Panc1 (cell line): Measurements from ENCODE around the gene SFTPD. TPM values are rescaled to one million over a fixed set of nuclear protein-coding genes. Genes with fewer than 3 reads are reported as not detected.

Source experiments
- ATAC-seq: fragments of 200-7000 bp; cut with Tn5 transposase; 2 replicates; pipeline ENCODE4 v1.9.1; 2020; ENCODE audit warnings: mild to moderate bottlenecking, moderate library complexity
- BruUV-seq: library from RNA; stranded (reverse); fragments of 400-500 nt; replicated peaks from 2 replicates; lab custom pipeline; 2021; lab: Mats Ljungman, UMichigan
- CTCF ChIA-PET: fragments of 300-600 bp; sonication (Branson Sonifier 250); formaldehyde crosslinking; loops from one replicate; lab custom pipeline; 2022; ENCODE audit warnings: antibody characterized with exemption; lab: Charles Lee
- POLR2A ChIA-PET: fragments of 300-600 bp; sonication (Branson Sonifier 250); formaldehyde crosslinking; loops from one replicate; lab custom pipeline; 2022; ENCODE audit warnings: antibody characterized with exemption; lab: Charles Lee
- DNase-seq: peaks from one replicate; pipeline ENCODE4 v3.0.0-alpha.2; 2010; ENCODE audit warnings: low read depth, low spot score
- H3K27ac ChIP-seq: 2 replicates; pipeline ENCODE4 v1.5.1; 2011; ENCODE audit warnings: mild to moderate bottlenecking, low read length, inconsistent platforms
- H3K27me3 ChIP-seq: fragments of 200-500 bp; sonication (Bioruptor generic); 2 replicates; pipeline ENCODE4 v1.6.0; 2014; ENCODE audit warnings: low read length, inconsistent platforms; ENCODE audit not compliant: control insufficient read depth, insufficient read depth
- H3K36me3 ChIP-seq: fragments of 200-500 bp; sonication (Bioruptor generic); 2 replicates; pipeline ENCODE4 v1.5.1; 2014; ENCODE audit warnings: inconsistent platforms, mild to moderate bottlenecking, low read length, moderate library complexity; ENCODE audit not compliant: control insufficient read depth, insufficient read depth
- H3K4me1 ChIP-seq: 2 replicates; pipeline ENCODE4 v1.5.1; 2011; ENCODE audit warnings: inconsistent platforms, mild to moderate bottlenecking, low read length, moderate library complexity; ENCODE audit not compliant: control insufficient read depth, insufficient read depth
- H3K4me3 ChIP-seq, 2 experiments: 2 replicates each; pipeline ENCODE4 v1.5.1; 2011 to 2012; ENCODE audit warnings: low read depth in 2 of 2, low read length in 2 of 2, mild to moderate bottlenecking in 2 of 2, inconsistent platforms in 1 of 2, moderate library complexity in 1 of 2
- H3K9me3 ChIP-seq: fragments of 200-500 bp; sonication (Bioruptor generic); 2 replicates; pipeline ENCODE4 v1.5.1; 2014; ENCODE audit warnings: low read depth, mild to moderate bottlenecking, inconsistent platforms, low read length, moderate library complexity; ENCODE audit not compliant: control insufficient read depth, insufficient read depth
- POLR2AphosphoS5 ChIP-seq: IDR thresholded peaks from 2 replicates; pipeline ENCODE4 v1.6.1; 2012; ENCODE audit warnings: mild to moderate bottlenecking, low read depth, low read length, moderate library complexity
- SIN3A ChIP-seq: IDR thresholded peaks from 2 replicates; pipeline ENCODE4 v1.6.1; 2012; ENCODE audit warnings: low read depth, mild to moderate bottlenecking, low read length, moderate library complexity, borderline replicate concordance; ENCODE audit not compliant: insufficient read depth
- TCF7L2 ChIP-seq: IDR thresholded peaks from 2 replicates; pipeline ENCODE4 v1.6.1; 2011; ENCODE audit warnings: mild to moderate bottlenecking, low read depth, low read length, inconsistent platforms
- in situ Hi-C: cut with HindIII; loops from 2 replicates; pipeline ENCODE4 v1.10.0; 2016; ENCODE audit warnings: low sequenced_read_pairs, low pct_unique_long_range_greater_than_20kb
- intact Hi-C: fragments of 100-400 bp; cut with micrococcal nuclease; formaldehyde crosslinking; loops from one replicate; pipeline ENCODE4 v1.10.0; 2022; ENCODE audit not compliant: unreplicated experiment
- total RNA-seq: library from RNA; stranded (reverse); gene quantifications from one replicate; pipeline ENCODE4 v1.2.1, GENCODE V29; 2021; ENCODE audit not compliant: unreplicated experiment
- TF ChIP-seq, protein P1 (sequence below): fragments of 450-650 bp; IDR thresholded peaks from 2 replicates; pipeline ENCODE4 v1.5.1; 2017; ENCODE audit warnings: mild to moderate bottlenecking
- TF ChIP-seq, protein P2 (sequence below), 2 experiments: IDR thresholded peaks; 2 replicates each; pipeline ENCODE4 v1.6.1; 2011 to 2012; ENCODE audit warnings: low read depth in 2 of 2, control low read depth in 1 of 2, low read length in 1 of 2, mild to moderate bottlenecking in 1 of 2, moderate library complexity in 1 of 2; ENCODE audit not compliant: insufficient read depth in 1 of 2

SFTPD gene
- total RNA-seq, 1 experiment from 2014 or later: 0.36 TPM

DNA sequence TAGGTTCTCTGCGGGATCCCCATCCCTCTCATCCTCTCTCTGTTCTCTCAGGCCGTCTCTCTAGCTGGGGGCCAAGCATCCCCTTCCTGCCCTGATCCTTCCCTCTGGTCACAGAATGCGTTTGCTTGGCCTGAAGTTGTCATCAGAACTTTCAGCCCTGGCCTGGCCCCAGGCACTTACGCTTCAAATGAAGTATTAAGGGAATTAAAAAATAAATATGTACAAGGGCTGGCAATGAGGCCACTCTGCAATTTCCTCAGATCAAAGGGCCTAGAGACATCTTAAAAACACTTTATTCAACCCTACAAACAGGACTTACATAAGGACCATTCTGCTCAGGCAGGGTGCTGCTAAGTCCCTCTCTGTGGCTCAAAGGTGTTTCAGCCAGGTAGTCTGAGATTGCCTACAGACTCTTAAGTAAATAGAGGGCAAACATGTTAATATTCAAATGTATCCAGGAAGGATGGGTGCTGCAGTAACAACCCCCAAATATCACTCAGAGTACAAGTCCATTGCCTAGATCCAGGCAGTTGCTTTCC lies 16.0 kb downstream of the SFTPD start:
- in situ Hi-C loops: no loop called here
- no peak overlapping the region for H3K27ac ChIP-seq
- H3K36me3 ChIP-seq: no peaks in the 10 kb centered on the region
- no peak overlapping the region for H3K4me3 ChIP-seq
- H3K27me3 ChIP-seq: peaks cover 29% of the 10 kb centered on the region
- ChIA-PET POLR2A (no interaction called here), CTCF (no interaction called here)
- DNase-seq: no peak
- no peaks in the 10 kb centered on the region for H3K4me1 ChIP-seq
- no TSS peak for BruUV-seq
- no peak for ATAC-seq
- intact Hi-C loops: loop anchor here (5.0 kb wide), 2 partner anchors 371 to 396 kb away; partner anchors contain the start of gene SFTPA2
- no peaks in the 10 kb centered on the region for H3K9me3 ChIP-seq
- TF ChIP-seq TCF7L2: no peak
- TF ChIP-seq, protein P1, sequence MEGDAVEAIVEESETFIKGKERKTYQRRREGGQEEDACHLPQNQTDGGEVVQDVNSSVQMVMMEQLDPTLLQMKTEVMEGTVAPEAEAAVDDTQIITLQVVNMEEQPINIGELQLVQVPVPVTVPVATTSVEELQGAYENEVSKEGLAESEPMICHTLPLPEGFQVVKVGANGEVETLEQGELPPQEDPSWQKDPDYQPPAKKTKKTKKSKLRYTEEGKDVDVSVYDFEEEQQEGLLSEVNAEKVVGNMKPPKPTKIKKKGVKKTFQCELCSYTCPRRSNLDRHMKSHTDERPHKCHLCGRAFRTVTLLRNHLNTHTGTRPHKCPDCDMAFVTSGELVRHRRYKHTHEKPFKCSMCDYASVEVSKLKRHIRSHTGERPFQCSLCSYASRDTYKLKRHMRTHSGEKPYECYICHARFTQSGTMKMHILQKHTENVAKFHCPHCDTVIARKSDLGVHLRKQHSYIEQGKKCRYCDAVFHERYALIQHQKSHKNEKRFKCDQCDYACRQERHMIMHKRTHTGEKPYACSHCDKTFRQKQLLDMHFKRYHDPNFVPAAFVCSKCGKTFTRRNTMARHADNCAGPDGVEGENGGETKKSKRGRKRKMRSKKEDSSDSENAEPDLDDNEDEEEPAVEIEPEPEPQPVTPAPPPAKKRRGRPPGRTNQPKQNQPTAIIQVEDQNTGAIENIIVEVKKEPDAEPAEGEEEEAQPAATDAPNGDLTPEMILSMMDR: no peak
- TF ChIP-seq, protein P2, sequence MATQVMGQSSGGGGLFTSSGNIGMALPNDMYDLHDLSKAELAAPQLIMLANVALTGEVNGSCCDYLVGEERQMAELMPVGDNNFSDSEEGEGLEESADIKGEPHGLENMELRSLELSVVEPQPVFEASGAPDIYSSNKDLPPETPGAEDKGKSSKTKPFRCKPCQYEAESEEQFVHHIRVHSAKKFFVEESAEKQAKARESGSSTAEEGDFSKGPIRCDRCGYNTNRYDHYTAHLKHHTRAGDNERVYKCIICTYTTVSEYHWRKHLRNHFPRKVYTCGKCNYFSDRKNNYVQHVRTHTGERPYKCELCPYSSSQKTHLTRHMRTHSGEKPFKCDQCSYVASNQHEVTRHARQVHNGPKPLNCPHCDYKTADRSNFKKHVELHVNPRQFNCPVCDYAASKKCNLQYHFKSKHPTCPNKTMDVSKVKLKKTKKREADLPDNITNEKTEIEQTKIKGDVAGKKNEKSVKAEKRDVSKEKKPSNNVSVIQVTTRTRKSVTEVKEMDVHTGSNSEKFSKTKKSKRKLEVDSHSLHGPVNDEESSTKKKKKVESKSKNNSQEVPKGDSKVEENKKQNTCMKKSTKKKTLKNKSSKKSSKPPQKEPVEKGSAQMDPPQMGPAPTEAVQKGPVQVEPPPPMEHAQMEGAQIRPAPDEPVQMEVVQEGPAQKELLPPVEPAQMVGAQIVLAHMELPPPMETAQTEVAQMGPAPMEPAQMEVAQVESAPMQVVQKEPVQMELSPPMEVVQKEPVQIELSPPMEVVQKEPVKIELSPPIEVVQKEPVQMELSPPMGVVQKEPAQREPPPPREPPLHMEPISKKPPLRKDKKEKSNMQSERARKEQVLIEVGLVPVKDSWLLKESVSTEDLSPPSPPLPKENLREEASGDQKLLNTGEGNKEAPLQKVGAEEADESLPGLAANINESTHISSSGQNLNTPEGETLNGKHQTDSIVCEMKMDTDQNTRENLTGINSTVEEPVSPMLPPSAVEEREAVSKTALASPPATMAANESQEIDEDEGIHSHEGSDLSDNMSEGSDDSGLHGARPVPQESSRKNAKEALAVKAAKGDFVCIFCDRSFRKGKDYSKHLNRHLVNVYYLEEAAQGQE (IDR thresholded peaks at IDR 0.05; ENCODE audit: insufficient read depth in 1 of 2, low read depth in 2 of 2, low read length in 1 of 2): no peak

DNA sequence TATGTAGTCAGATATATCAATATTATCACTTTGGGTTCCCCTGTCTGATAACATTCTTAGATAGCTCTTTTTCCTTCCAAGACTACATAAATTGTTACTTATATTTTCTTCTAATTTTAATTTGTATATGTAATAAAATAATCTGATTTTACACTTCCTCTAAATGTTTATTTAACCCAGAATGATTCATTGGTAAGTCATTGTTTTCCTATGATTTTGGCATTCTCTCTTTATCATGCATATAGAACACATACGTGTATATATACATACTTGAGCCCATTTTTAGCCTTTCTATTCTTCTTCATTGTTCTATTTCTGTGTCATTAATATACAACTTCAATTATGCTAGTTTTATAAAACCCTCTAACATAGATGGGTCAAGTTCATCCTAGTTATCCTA lies 16.6 kb downstream of the SFTPD start:
- Histone ChIP-seq H3K4me3 (no peak overlapping the region), H3K27me3 (peaks cover 25% of the 10 kb centered on the region), H3K4me1 (no peaks in the 10 kb centered on the region), H3K27ac (no peak overlapping the region), H3K36me3 (no peaks in the 10 kb centered on the region), H3K9me3 (no peaks in the 10 kb centered on the region)
- no peak for DNase-seq
- ATAC-seq: no peak
- TF ChIP-seq TCF7L2 (no peak), SIN3A (no peak), POLR2AphosphoS5 (no peak)
- TF ChIP-seq, protein P1: no peak
- TF ChIP-seq, protein P2 (IDR thresholded peaks at IDR 0.05; ENCODE audit: insufficient read depth in 1 of 2, low read depth in 2 of 2, low read length in 1 of 2): no peak
- ChIA-PET POLR2A (no interaction called here), CTCF (no interaction called here)
- in situ Hi-C loops: no loop called here
- BruUV-seq: no TSS peak
- intact Hi-C loops: loop anchor here (5.0 kb wide), 2 partner anchors 370 to 395 kb away; partner anchors contain the start of gene SFTPA2
